ENCODE results near the gene ALX4. TPM values are rescaled to one million over a fixed set of nuclear protein-coding genes. Genes with fewer than 3 reads are reported as not detected.

Gene ALX4
- total and polyA plus RNA-seq, 9 of the 15 experiments (the other 6 are each of a cell fraction or from before 2014, with no cell fraction given): 0.07 to 1.2 (median 0.33) TPM

- TF ChIP-seq ZNF398 (CRISPR knock-in tag; IDR thresholded peaks at IDR 0.05) (no peak), GABPA (tag; conservative IDR thresholded peaks at IDR 0.05; ENCODE audit: low read depth) (no peak), SMC3 (conservative IDR thresholded peaks at IDR 0.05; ENCODE audit: insufficient read depth, low read depth, low read length) (no peak), SRSF9 (IDR thresholded peaks at IDR 0.05; ENCODE audit: borderline replicate concordance, low read depth, low read length) (no peak)
Measured at GRCh38 chr11:44229624-44230023, 80.3 kb downstream of the ALX4 start (continued).

- intact Hi-C loops (cut with micrococcal nuclease): no loop called here
- ATAC-seq (no peak), DNase-seq (ENCODE audit: extremely low read depth in 1 of 4, low spot score in 3 of 4) (no peak), FAIRE-seq (no peak)
- H3K9ac ChIP-seq (ENCODE audit: insufficient read depth in 1 of 2, low read depth in 2 of 2, low read length in 2 of 2): no peak overlapping the region
- peaks cover 3% of the 10 kb centered on the region; the same call in 2 of the 3 replicates for H3K36me3 ChIP-seq (ENCODE audit: control insufficient read depth, insufficient read depth, low read length)
- no peaks in the 10 kb centered on the region for H4K20me1 ChIP-seq (replicated peaks; ENCODE audit: control insufficient read depth, insufficient read depth, low read length)
- no peak overlapping the region for H3K4me3 ChIP-seq
- no TSS peak for BruUV-seq (replicated peaks)
- in situ Hi-C loops (cut with MboI): no loop called here
- no peaks in the 10 kb centered on the region for H3K4me1 ChIP-seq (replicated peaks in 1 of 2; ENCODE audit: control insufficient read depth in 2 of 2, insufficient read depth in 2 of 2, low read length in 2 of 2)
- ChIA-PET CTCF (ENCODE audit: low intra/inter-chr PET ratio) (interaction anchor here (0.7 kb wide), 1 partner anchor 96 kb away, joined by 3 read pairs; no protein-coding TSS in a partner anchor), POLR2A (no interaction called here)
- H3K9me1 ChIP-seq (ENCODE audit: control insufficient read depth, insufficient read depth, low read length): no peaks in the 10 kb centered on the region
- 84% methylated on average over 4 of the region's 4 CpGs for WGBS (ENCODE audit: insufficient coverage, low coverage, missing lambda C conversion rate)
- no peak overlapping the region for H3K4me2 ChIP-seq (ENCODE audit: insufficient read depth, low read length)
- H3K9me3 ChIP-seq (replicated peaks; ENCODE audit: control insufficient read depth, insufficient read depth, low read depth, low read length): no peaks in the 10 kb centered on the region
- H2AFZ ChIP-seq (ENCODE audit: low read depth, low read length): no peak overlapping the region
- H3K27me3 ChIP-seq (ENCODE audit: control insufficient read depth in 2 of 2, insufficient read depth in 2 of 2, low read length in 2 of 2): no peaks in the 10 kb centered on the region
- no peaks in the 10 kb centered on the region for H3K79me2 ChIP-seq (ENCODE audit: control insufficient read depth, insufficient read depth, low read length)
- H3K27ac ChIP-seq (ENCODE audit: extremely low read depth, low read depth, low read length): no peak overlapping the region
- TF ChIP-seq ZKSCAN1 (IDR thresholded peaks at IDR 0.05; ENCODE audit: low read depth, low read length): no peak
- no peak for TF ChIP-seq ZNF592 (IDR thresholded peaks at IDR 0.05)
- no peak for TF ChIP-seq ARID4B (CRISPR knock-in tag; IDR thresholded peaks at IDR 0.05)
- TF ChIP-seq NR2C1 (IDR thresholded peaks at IDR 0.05): no peak
- TF ChIP-seq NR2C1 (tag; IDR thresholded peaks at IDR 0.05): no peak
Measured at GRCh38 chr11:44229098-44229497, 80.8 kb downstream of the ALX4 start.
